ENCODE measurements around the gene TXNRD3. TPM values are rescaled to one million over a fixed set of nuclear protein-coding genes. Genes with fewer than 3 reads are reported as not detected.

TXNRD3 gene
- total and polyA plus RNA-seq, 2 of the 4 experiments (the other 2 are of a cell fraction) = 3.9 to 8.4 TPM

DNA sequence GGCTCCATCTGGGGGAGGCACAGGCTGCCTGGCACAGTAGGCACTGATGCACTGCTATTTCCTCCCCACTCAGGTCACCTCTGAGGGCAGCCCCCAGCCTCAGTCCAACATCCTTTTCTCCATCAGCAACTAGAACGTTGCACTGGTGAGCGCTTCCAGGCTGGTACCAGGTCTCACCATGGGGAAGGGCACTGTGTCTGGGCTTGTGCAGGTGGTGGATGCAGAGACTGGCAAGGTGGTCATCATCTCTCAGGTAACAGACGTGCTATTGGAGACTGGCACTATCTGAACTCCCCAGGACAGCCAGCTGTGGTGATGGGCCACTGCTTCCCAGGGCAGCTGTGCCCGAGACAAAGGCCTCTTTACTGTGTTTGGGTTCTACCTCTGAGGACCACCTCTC is 8.3 kb upstream of the TXNRD3 start:
- H4K8ac ChIP-seq (ENCODE audit: low read depth in 2 of 2, low read length in 2 of 2) = no peak overlapping the region
- peaks cover 2% of the 10 kb centered on the region; the same call in 1 of the 2 replicates for H3K4me1 ChIP-seq (ENCODE audit: control insufficient read depth, insufficient read depth, low read length)
- no peak overlapping the region for H2BK5ac ChIP-seq (ENCODE audit: low read depth, low read length, poor library complexity, severe bottlenecking)
- H3K9me3 ChIP-seq (ENCODE audit: control insufficient read depth, insufficient read depth, low read length) = peaks cover 6% of the 10 kb centered on the region; the same call in 1 of the 2 replicates
- H4K5ac ChIP-seq (ENCODE audit: low read depth, low read length) = no peak overlapping the region
- no peak overlapping the region for H3K9ac ChIP-seq (ENCODE audit: low read depth, low read length)
- no peak overlapping the region for H2BK120ac ChIP-seq (ENCODE audit: low read depth, low read length)
- no peak overlapping the region for H4K91ac ChIP-seq (ENCODE audit: insufficient read depth, low read depth, low read length)
- no CpG with 5 or more reads among the region's 4 CpGs for WGBS, 2 experiments (ENCODE audit: extremely low coverage in 2 of 2, insufficient read length in 1 of 2)
- dilution Hi-C loops (cut with HindIII; ENCODE audit: low sequenced_read_pairs, unreplicated experiment) (no loop called here), in situ Hi-C loops (cut with MboI; ENCODE audit: low sequenced_read_pairs) (no loop called here), intact Hi-C loops (cut with micrococcal nuclease) (no loop called here)
- H3K36me3 ChIP-seq (ENCODE audit: control insufficient read depth, insufficient read depth, low read length) = no peaks in the 10 kb centered on the region
- H3K18ac ChIP-seq (ENCODE audit: low read depth, low read length) = no peak overlapping the region
- no peaks in the 10 kb centered on the region for H3K9me1 ChIP-seq (ENCODE audit: insufficient read depth, low read length)
- POLR2A ChIA-PET (ENCODE audit: unreplicated experiment) = no interaction called here
- CTCF ChIA-PET = no interaction called here
- no peak overlapping the region for H2BK15ac ChIP-seq (ENCODE audit: low read depth, low read length)
- no peak overlapping the region for H2AFZ ChIP-seq (replicated peaks; ENCODE audit: low read length, poor library complexity)
- TF ChIP-seq, protein P1, sequence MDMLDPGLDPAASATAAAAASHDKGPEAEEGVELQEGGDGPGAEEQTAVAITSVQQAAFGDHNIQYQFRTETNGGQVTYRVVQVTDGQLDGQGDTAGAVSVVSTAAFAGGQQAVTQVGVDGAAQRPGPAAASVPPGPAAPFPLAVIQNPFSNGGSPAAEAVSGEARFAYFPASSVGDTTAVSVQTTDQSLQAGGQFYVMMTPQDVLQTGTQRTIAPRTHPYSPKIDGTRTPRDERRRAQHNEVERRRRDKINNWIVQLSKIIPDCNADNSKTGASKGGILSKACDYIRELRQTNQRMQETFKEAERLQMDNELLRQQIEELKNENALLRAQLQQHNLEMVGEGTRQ (IDR thresholded peaks at IDR 0.05; ENCODE audit: low read depth, low read length) = no peak
- TF ChIP-seq NFE2L2 (IDR thresholded peaks at IDR 0.05; ENCODE audit: low read depth, low read length) = no peak
- no peak for TF ChIP-seq BHLHE40 (IDR thresholded peaks at IDR 0.05; ENCODE audit: low read depth, low read length)
- TF ChIP-seq, protein P2, sequence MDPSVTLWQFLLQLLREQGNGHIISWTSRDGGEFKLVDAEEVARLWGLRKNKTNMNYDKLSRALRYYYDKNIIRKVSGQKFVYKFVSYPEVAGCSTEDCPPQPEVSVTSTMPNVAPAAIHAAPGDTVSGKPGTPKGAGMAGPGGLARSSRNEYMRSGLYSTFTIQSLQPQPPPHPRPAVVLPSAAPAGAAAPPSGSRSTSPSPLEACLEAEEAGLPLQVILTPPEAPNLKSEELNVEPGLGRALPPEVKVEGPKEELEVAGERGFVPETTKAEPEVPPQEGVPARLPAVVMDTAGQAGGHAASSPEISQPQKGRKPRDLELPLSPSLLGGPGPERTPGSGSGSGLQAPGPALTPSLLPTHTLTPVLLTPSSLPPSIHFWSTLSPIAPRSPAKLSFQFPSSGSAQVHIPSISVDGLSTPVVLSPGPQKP (IDR thresholded peaks at IDR 0.05; ENCODE audit: borderline replicate concordance, low read depth, low read length) = no peak
- no peak for TF ChIP-seq RCOR1 (IDR thresholded peaks at IDR 0.05; ENCODE audit: insufficient replicate concordance, low read length)
- TF ChIP-seq RFX5 (IDR thresholded peaks at IDR 0.05; ENCODE audit: low read depth, low read length) = no peak
- no peak for TF ChIP-seq MAFK (IDR thresholded peaks at IDR 0.05; ENCODE audit: low read depth, low read length)
- TF ChIP-seq SMC3 (IDR thresholded peaks at IDR 0.05; ENCODE audit: low read depth, low read length) = no peak
- no peak for TF ChIP-seq FOS (IDR thresholded peaks at IDR 0.05; ENCODE audit: low read depth, low read length)
- TF ChIP-seq, protein P3, sequence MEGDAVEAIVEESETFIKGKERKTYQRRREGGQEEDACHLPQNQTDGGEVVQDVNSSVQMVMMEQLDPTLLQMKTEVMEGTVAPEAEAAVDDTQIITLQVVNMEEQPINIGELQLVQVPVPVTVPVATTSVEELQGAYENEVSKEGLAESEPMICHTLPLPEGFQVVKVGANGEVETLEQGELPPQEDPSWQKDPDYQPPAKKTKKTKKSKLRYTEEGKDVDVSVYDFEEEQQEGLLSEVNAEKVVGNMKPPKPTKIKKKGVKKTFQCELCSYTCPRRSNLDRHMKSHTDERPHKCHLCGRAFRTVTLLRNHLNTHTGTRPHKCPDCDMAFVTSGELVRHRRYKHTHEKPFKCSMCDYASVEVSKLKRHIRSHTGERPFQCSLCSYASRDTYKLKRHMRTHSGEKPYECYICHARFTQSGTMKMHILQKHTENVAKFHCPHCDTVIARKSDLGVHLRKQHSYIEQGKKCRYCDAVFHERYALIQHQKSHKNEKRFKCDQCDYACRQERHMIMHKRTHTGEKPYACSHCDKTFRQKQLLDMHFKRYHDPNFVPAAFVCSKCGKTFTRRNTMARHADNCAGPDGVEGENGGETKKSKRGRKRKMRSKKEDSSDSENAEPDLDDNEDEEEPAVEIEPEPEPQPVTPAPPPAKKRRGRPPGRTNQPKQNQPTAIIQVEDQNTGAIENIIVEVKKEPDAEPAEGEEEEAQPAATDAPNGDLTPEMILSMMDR (conservative IDR thresholded peaks at IDR 0.05; ENCODE audit: low read depth, low read length) = no peak
- TF ChIP-seq MAZ (IDR thresholded peaks at IDR 0.05; ENCODE audit: borderline replicate concordance, low read depth, low read length) = no peak
- no peak for TF ChIP-seq POLR2A (IDR thresholded peaks at IDR 0.05; ENCODE audit: low read depth, low read length)
- no peak for TF ChIP-seq RAD21 (IDR thresholded peaks at IDR 0.05; ENCODE audit: low read length)
- no peak for TF ChIP-seq MXI1 (IDR thresholded peaks at IDR 0.05; ENCODE audit: borderline replicate concordance, low read depth, low read length)
- no peak for TF ChIP-seq CHD1 (IDR thresholded peaks at IDR 0.05; ENCODE audit: low read depth, low read length)
- TF ChIP-seq CEBPB (IDR thresholded peaks at IDR 0.05; ENCODE audit: low read depth, low read length) = no peak
- H3K4me2 ChIP-seq (ENCODE audit: low read depth, low read length) = no peak overlapping the region
- no peak overlapping the region for H3K27ac ChIP-seq (ENCODE audit: insufficient read depth, low read length)
- H3K79me1 ChIP-seq (ENCODE audit: low read depth in 1 of 2, low read length in 2 of 2) = no peaks in the 10 kb centered on the region
- BruUV-seq (replicated peaks) = no TSS peak
- H3K4me3 ChIP-seq (ENCODE audit: insufficient read depth, low read depth, low read length) = no peak overlapping the region
- no peak overlapping the region for H2AK9ac ChIP-seq (replicated peaks; ENCODE audit: low read depth, low read length, poor library complexity)
- H3K23ac ChIP-seq (ENCODE audit: low read depth, low read length) = no peak overlapping the region
- ATAC-seq (ENCODE audit: low read depth) (no peak), DNase-seq (no peak)
- H3K56ac ChIP-seq (ENCODE audit: extremely low read depth, insufficient read depth, low read length) = no peak overlapping the region
- no peak overlapping the region for H2BK20ac ChIP-seq (ENCODE audit: low read depth, low read length)
- no peak overlapping the region for H2AK5ac ChIP-seq (ENCODE audit: low read depth, low read length)
- peaks cover 72% of the 10 kb centered on the region for H3K27me3 ChIP-seq (ENCODE audit: control insufficient read depth, insufficient read depth, low read length)
- no peak overlapping the region for H3K14ac ChIP-seq (replicated peaks; ENCODE audit: low read depth, low read length)
- H3K4ac ChIP-seq (ENCODE audit: low read depth, low read length) = no peak overlapping the region
- H4K20me1 ChIP-seq (ENCODE audit: insufficient read depth, low read length) = no peaks in the 10 kb centered on the region
